Gastroesophageal sphincter (tissue), 4 donors: ENCODE data around the gene FAM20A. TPM values are rescaled to one million over a fixed set of nuclear protein-coding genes. Genes with fewer than 3 reads are reported as not detected.
A peak's percentile ranks its signal among the peaks of the same experiment; 100 is the strongest.

Experiments used
- ATAC-seq: fragments of 150-250 bp; one replicate; pipeline ENCODE4 v1.9.1; 2016; ENCODE audit warnings: mild to moderate bottlenecking, moderate library complexity
- H3K27ac ChIP-seq, 4 donors: fragments of 200-600 bp; sonication (generic) in 3 of 4; 1 replicate in 3 of 4; 2 replicates in 1 of 4; pipeline ENCODE4 v1.5.1; 2016 to 2019
- H3K27me3 ChIP-seq: fragments of 200-600 bp; sonication (generic); one replicate; pipeline ENCODE4 v1.5.1; 2019
- H3K36me3 ChIP-seq, 2 donors: fragments of 200-600 bp; sonication (generic); one replicate each; pipeline ENCODE4 v1.5.1; 2019; ENCODE audit warnings: control low read depth in 1 of 2
- H3K4me1 ChIP-seq, 3 donors: fragments of 200-600 bp; sonication (generic); 1 replicate in 2 of 3; 2 replicates in 1 of 3; pipeline ENCODE4 v1.5.1; 2016 to 2019; ENCODE audit warnings: control low read depth in 2 of 3
- H3K4me3 ChIP-seq, 2 donors: fragments of 200-600 bp; sonication (generic); one replicate each; pipeline ENCODE4 v1.5.1; 2019; ENCODE audit warnings: mild to moderate bottlenecking in 1 of 2, moderate library complexity in 1 of 2
- H3K9me3 ChIP-seq, 3 donors: fragments of 200-600 bp; sonication (generic); one replicate each; pipeline ENCODE4 v1.5.1; 2017 to 2019; ENCODE audit warnings: control low read depth in 2 of 3
- CTCF ChIP-seq, 4 experiments: fragments of 200-600 bp in 2 of 4; fragments of 450-650 bp in 2 of 4; sonication (generic) in 1 of 4; IDR thresholded peaks; one replicate each; pipeline ENCODE4 v1.5.1; 2017 to 2019; ENCODE audit warnings: antibody characterized with exemption in 4 of 4, mild to moderate bottlenecking in 2 of 4, moderate library complexity in 2 of 4
- EP300 ChIP-seq: sonication (generic); formaldehyde crosslinking; IDR thresholded peaks from one replicate; pipeline ENCODE4 v1.6.1; 2017; ENCODE audit warnings: antibody characterized with exemption, mild to moderate bottlenecking
- POLR2A ChIP-seq, 2 donors: fragments of 450-650 bp; IDR thresholded peaks; one replicate each; pipeline ENCODE4 v1.6.1; 2017; ENCODE audit warnings: antibody characterized with exemption in 2 of 2, mild to moderate bottlenecking in 2 of 2, moderate library complexity in 1 of 2
- POLR2AphosphoS5 ChIP-seq: sonication (generic); formaldehyde crosslinking; IDR thresholded peaks from one replicate; pipeline ENCODE4 v1.6.1; 2017; ENCODE audit warnings: antibody characterized with exemption
- WGBS, 2 donors: methylation state at CpG; one replicate each; pipeline ENCODE4 v1.1.5; 2018; ENCODE audit warnings: low coverage in 1 of 2; 5-methylcytosine and 5-hydroxymethylcytosine counted together
- total RNA-seq, 4 donors: library from RNA; depleted of rRNA; stranded (reverse); fragments of >200 nt; gene quantifications; one replicate each; pipeline ENCODE4 v1.1.0, GENCODE V29; 2016

The FAM20A gene
- total RNA-seq, 4 donors from 2014 or later, result 1.4 to 13.7 (median 2.9) TPM

- H3K9me3 ChIP-seq, result no peaks in the 10 kb centered on the region
- no peaks in the 10 kb centered on the region for H3K27me3 ChIP-seq
- H3K4me1 ChIP-seq, result peaks cover 0 to 8% (median 0%) of the 10 kb centered on the region in 3 donors
- no peak overlapping the region for H3K27ac ChIP-seq
- no peak for ATAC-seq
- H3K36me3 ChIP-seq, result no peaks in the 10 kb centered on the region
- no peak overlapping the region for H3K4me3 ChIP-seq
- TF ChIP-seq POLR2A (IDR thresholded peaks at IDR 0.05), result no peak
- no peak for TF ChIP-seq EP300
- no peak for TF ChIP-seq POLR2AphosphoS5
- no peak for TF ChIP-seq CTCF (IDR thresholded peaks at IDR 0.05)
- 51 to 84% methylated on average over 3 of the region's 3 CpGs for WGBS, 2 donors
These were observed 34.1 kb downstream of the FAM20A start for GRCh38 chr17:68567035-68567434.

- no peaks in the 10 kb centered on the region for H3K27me3 ChIP-seq
- H3K4me1 ChIP-seq, result peaks cover 0 to 13% (median 0%) of the 10 kb centered on the region in 3 donors
- no peaks in the 10 kb centered on the region for H3K9me3 ChIP-seq
- H3K27ac ChIP-seq, result no peak overlapping the region
- ATAC-seq, result peak; percentile 79
- WGBS, 2 donors, result 46 to 50% methylated on average over 2 of the region's 2 CpGs
- no peaks in the 10 kb centered on the region for H3K36me3 ChIP-seq
- no peak for TF ChIP-seq POLR2AphosphoS5
- TF ChIP-seq POLR2A (IDR thresholded peaks at IDR 0.05), result no peak
- no peak for TF ChIP-seq CTCF (IDR thresholded peaks at IDR 0.05)
- no peak for TF ChIP-seq EP300
- H3K4me3 ChIP-seq, result no peak overlapping the region
These were observed 34.8 kb downstream of the FAM20A start for GRCh38 chr17:68566442-68566738.

- Histone ChIP-seq H3K4me3 (no peak overlapping the region), H3K4me1 (peaks cover 0 to 13% (median 0%) of the 10 kb centered on the region in 3 donors), H3K36me3 (no peaks in the 10 kb centered on the region), H3K27ac (no peak overlapping the region), H3K27me3 (no peaks in the 10 kb centered on the region), H3K9me3 (no peaks in the 10 kb centered on the region)
- TF ChIP-seq EP300 (no peak), POLR2A (IDR thresholded peaks at IDR 0.05) (no peak)
- WGBS, 2 donors, result 50 to 71% methylated on average over 3 of the region's 3 CpGs
- peak; percentile 79 for ATAC-seq
These were observed 35.3 kb downstream of the FAM20A start for GRCh38 chr17:68565661-68566441.

GRCh38 chr17:68564415-68565111, 36.6 kb downstream of the FAM20A start:
- Histone ChIP-seq H3K27ac (no peak overlapping the region), H3K4me1 (peaks cover 0 to 13% (median 0%) of the 10 kb centered on the region in 3 donors), H3K27me3 (no peaks in the 10 kb centered on the region), H3K36me3 (no peaks in the 10 kb centered on the region), H3K4me3 (no peak overlapping the region), H3K9me3 (no peaks in the 10 kb centered on the region)
- no peak for ATAC-seq
- TF ChIP-seq CTCF (IDR thresholded peaks at IDR 0.05) (no peak), POLR2AphosphoS5 (no peak), EP300 (no peak), POLR2A (IDR thresholded peaks at IDR 0.05) (no peak)
- 74% methylated on average over 5 of the region's 8 CpGs; no CpG with 5 or more reads in 1 of the 2 donors for WGBS, 2 donors

GRCh38 chr17:68562736-68563135, 38.4 kb downstream of the FAM20A start:
- no CpG with 5 or more reads among the region's 4 CpGs for WGBS, 2 donors
- Histone ChIP-seq H3K27me3 (no peaks in the 10 kb centered on the region), H3K36me3 (no peaks in the 10 kb centered on the region), H3K4me3 (no peak overlapping the region), H3K4me1 (peaks cover 0 to 13% (median 0%) of the 10 kb centered on the region in 3 donors), H3K9me3 (no peaks in the 10 kb centered on the region), H3K27ac (no peak overlapping the region)
- no peak for ATAC-seq
- TF ChIP-seq EP300 (no peak), CTCF (IDR thresholded peaks at IDR 0.05) (no peak), POLR2AphosphoS5 (no peak), POLR2A (IDR thresholded peaks at IDR 0.05) (no peak)
